Measurements from ENCODE around the gene ZNF281.
A peak's percentile ranks its signal among the peaks of the same experiment; 100 is the strongest.
"Not testable (repeated sequence)": the region's sequence is repeated elsewhere in the genome, so short reads cannot be mapped to it uniquely, and the experiment has no call there.

Gene ZNF281

GRCh38 chr1:200442537-200443156, 32.8 kb upstream of the ZNF281 start:
- Histone ChIP-seq H3K36me3 (ENCODE audit: control insufficient read depth in 5 of 5, insufficient read depth in 5 of 5, low read length in 5 of 5) (no peaks in the 10 kb centered on the region), H3K9me3 (ENCODE audit: control insufficient read depth in 5 of 5, low read length in 5 of 5) (no peaks in the 10 kb centered on the region)

GRCh38 chr1:200442023-200442422, 32.2 kb upstream of the ZNF281 start:
- Histone ChIP-seq H3K9me3 (ENCODE audit: control insufficient read depth in 5 of 5, low read length in 5 of 5) (no peaks in the 10 kb centered on the region), H3K27ac (ENCODE audit: low read depth, low read length) (no peak overlapping the region), H3K9ac (ENCODE audit: low read length in 5 of 5) (no peak overlapping the region), H3K4me3 (ENCODE audit: low read depth in 1 of 5, low read length in 5 of 5) (no peak overlapping the region), H3K36me3 (ENCODE audit: control insufficient read depth in 5 of 5, insufficient read depth in 5 of 5, low read length in 5 of 5) (no peaks in the 10 kb centered on the region), H3K4me1 (ENCODE audit: control insufficient read depth in 5 of 5, insufficient read depth in 5 of 5, low read length in 5 of 5) (peaks cover 0 to 14% (median 7%) of the 10 kb centered on the region in 5 donors), H3K27me3 (ENCODE audit: control insufficient read depth in 5 of 5, insufficient read depth in 4 of 5, low read length in 5 of 5) (no peaks in the 10 kb centered on the region)

More at GRCh38 chr1:200442537-200443156, 32.8 kb upstream of the ZNF281 start:
- H3K27me3 ChIP-seq (ENCODE audit: control insufficient read depth in 5 of 5, insufficient read depth in 4 of 5, low read length in 5 of 5): no peaks in the 10 kb centered on the region
- no peak overlapping the region for H3K4me3 ChIP-seq (ENCODE audit: low read depth in 1 of 5, low read length in 5 of 5)
- H3K27ac ChIP-seq (ENCODE audit: low read depth, low read length): no peak overlapping the region
- peaks cover 0 to 8% (median 3%) of the 10 kb centered on the region in 5 donors for H3K4me1 ChIP-seq (ENCODE audit: control insufficient read depth in 5 of 5, insufficient read depth in 5 of 5, low read length in 5 of 5)
- H3K9ac ChIP-seq (ENCODE audit: low read length in 5 of 5): no peak overlapping the region

GRCh38 chr1:200438911-200439310, 29.1 kb upstream of the ZNF281 start:
- no peaks in the 10 kb centered on the region for H3K9me3 ChIP-seq (ENCODE audit: control insufficient read depth in 5 of 5, low read length in 5 of 5)
- H3K36me3 ChIP-seq (ENCODE audit: control insufficient read depth in 5 of 5, insufficient read depth in 5 of 5, low read length in 5 of 5): no peaks in the 10 kb centered on the region
- no peak overlapping the region for H3K27ac ChIP-seq (ENCODE audit: low read depth, low read length)
- H3K4me1 ChIP-seq (ENCODE audit: control insufficient read depth in 5 of 5, insufficient read depth in 5 of 5, low read length in 5 of 5): peaks cover 0 to 15% (median 7%) of the 10 kb centered on the region in 5 donors
- H3K4me3 ChIP-seq (ENCODE audit: low read depth in 1 of 5, low read length in 5 of 5): no peak overlapping the region
- no peaks in the 10 kb centered on the region for H3K27me3 ChIP-seq (ENCODE audit: control insufficient read depth in 5 of 5, insufficient read depth in 4 of 5, low read length in 5 of 5)
- H3K9ac ChIP-seq (ENCODE audit: low read length in 5 of 5): no peak overlapping the region

GRCh38 chr1:200438413-200438812, 28.6 kb upstream of the ZNF281 start:
- H3K27me3 ChIP-seq (ENCODE audit: control insufficient read depth in 5 of 5, insufficient read depth in 4 of 5, low read length in 5 of 5); H3K9ac ChIP-seq (ENCODE audit: low read length in 5 of 5); H3K27ac ChIP-seq (ENCODE audit: low read depth, low read length); H3K4me3 ChIP-seq (ENCODE audit: low read depth in 1 of 5, low read length in 5 of 5); H3K9me3 ChIP-seq (ENCODE audit: control insufficient read depth in 5 of 5, low read length in 5 of 5); H3K36me3 ChIP-seq (ENCODE audit: control insufficient read depth in 5 of 5, insufficient read depth in 5 of 5, low read length in 5 of 5): not testable (repeated sequence)
- peaks cover 0 to 15% (median 7%) of the 10 kb centered on the region in 5 donors for H3K4me1 ChIP-seq (ENCODE audit: control insufficient read depth in 5 of 5, insufficient read depth in 5 of 5, low read length in 5 of 5)

GRCh38 chr1:200437556-200438203, 27.8 kb upstream of the ZNF281 start:
- Histone ChIP-seq H3K36me3 (ENCODE audit: control insufficient read depth in 5 of 5, insufficient read depth in 5 of 5, low read length in 5 of 5) (no peaks in the 10 kb centered on the region), H3K9ac (ENCODE audit: low read length in 5 of 5) (peak overlapping the region in 4 of 5 donors; percentile 14 to 53 (median 46)), H3K9me3 (ENCODE audit: control insufficient read depth in 5 of 5, low read length in 5 of 5) (no peaks in the 10 kb centered on the region), H3K4me1 (ENCODE audit: control insufficient read depth in 5 of 5, insufficient read depth in 5 of 5, low read length in 5 of 5) (peaks cover 0 to 14% (median 7%) of the 10 kb centered on the region in 5 donors), H3K4me3 (ENCODE audit: low read depth in 1 of 5, low read length in 5 of 5) (peak overlapping the region; percentile 39 to 60 (median 50)), H3K27ac (ENCODE audit: low read depth, low read length) (peak overlapping the region; percentile 46), H3K27me3 (ENCODE audit: control insufficient read depth in 5 of 5, insufficient read depth in 4 of 5, low read length in 5 of 5) (no peaks in the 10 kb centered on the region)

GRCh38 chr1:200437088-200437487, 27.3 kb upstream of the ZNF281 start:
- H3K27me3 ChIP-seq (ENCODE audit: control insufficient read depth in 5 of 5, insufficient read depth in 4 of 5, low read length in 5 of 5): no peaks in the 10 kb centered on the region
- H3K4me3 ChIP-seq (ENCODE audit: low read depth in 1 of 5, low read length in 5 of 5): no peak overlapping the region
- H3K9me3 ChIP-seq (ENCODE audit: control insufficient read depth in 5 of 5, low read length in 5 of 5): no peaks in the 10 kb centered on the region
- no peak overlapping the region for H3K27ac ChIP-seq (ENCODE audit: low read depth, low read length)
- H3K4me1 ChIP-seq (ENCODE audit: control insufficient read depth in 5 of 5, insufficient read depth in 5 of 5, low read length in 5 of 5): peaks cover 0 to 12% (median 7%) of the 10 kb centered on the region in 5 donors
- no peak overlapping the region for H3K9ac ChIP-seq (ENCODE audit: low read length in 5 of 5)
- H3K36me3 ChIP-seq (ENCODE audit: control insufficient read depth in 5 of 5, insufficient read depth in 5 of 5, low read length in 5 of 5): no peaks in the 10 kb centered on the region

GRCh38 chr1:200436436-200436835, 26.6 kb upstream of the ZNF281 start:
- Histone ChIP-seq H3K36me3 (ENCODE audit: control insufficient read depth in 5 of 5, insufficient read depth in 5 of 5, low read length in 5 of 5) (no peaks in the 10 kb centered on the region), H3K27me3 (ENCODE audit: control insufficient read depth in 5 of 5, insufficient read depth in 4 of 5, low read length in 5 of 5) (no peaks in the 10 kb centered on the region), H3K9ac (ENCODE audit: low read length in 5 of 5) (no peak overlapping the region), H3K9me3 (ENCODE audit: control insufficient read depth in 5 of 5, low read length in 5 of 5) (no peaks in the 10 kb centered on the region), H3K4me3 (ENCODE audit: low read depth in 1 of 5, low read length in 5 of 5) (no peak overlapping the region), H3K27ac (ENCODE audit: low read depth, low read length) (no peak overlapping the region), H3K4me1 (ENCODE audit: control insufficient read depth in 5 of 5, insufficient read depth in 5 of 5, low read length in 5 of 5) (peaks cover 0 to 12% (median 7%) of the 10 kb centered on the region in 5 donors)

GRCh38 chr1:200435200-200435780, 25.5 kb upstream of the ZNF281 start:
- Histone ChIP-seq H3K9me3 (ENCODE audit: control insufficient read depth in 5 of 5, low read length in 5 of 5) (no peaks in the 10 kb centered on the region), H3K4me3 (ENCODE audit: low read depth in 1 of 5, low read length in 5 of 5) (no peak overlapping the region), H3K36me3 (ENCODE audit: control insufficient read depth in 5 of 5, insufficient read depth in 5 of 5, low read length in 5 of 5) (no peaks in the 10 kb centered on the region), H3K27ac (ENCODE audit: low read depth, low read length) (no peak overlapping the region), H3K9ac (ENCODE audit: low read length in 5 of 5) (no peak overlapping the region), H3K4me1 (ENCODE audit: control insufficient read depth in 5 of 5, insufficient read depth in 5 of 5, low read length in 5 of 5) (peaks cover 0 to 12% (median 7%) of the 10 kb centered on the region in 5 donors), H3K27me3 (ENCODE audit: control insufficient read depth in 5 of 5, insufficient read depth in 4 of 5, low read length in 5 of 5) (no peaks in the 10 kb centered on the region)

GRCh38 chr1:200433586-200433985, 23.8 kb upstream of the ZNF281 start:
- peaks cover 0 to 12% (median 7%) of the 10 kb centered on the region in 5 donors for H3K4me1 ChIP-seq (ENCODE audit: control insufficient read depth in 5 of 5, insufficient read depth in 5 of 5, low read length in 5 of 5)
- no peaks in the 10 kb centered on the region for H3K27me3 ChIP-seq (ENCODE audit: control insufficient read depth in 5 of 5, insufficient read depth in 4 of 5, low read length in 5 of 5)
- H3K36me3 ChIP-seq (ENCODE audit: control insufficient read depth in 5 of 5, insufficient read depth in 5 of 5, low read length in 5 of 5): no peaks in the 10 kb centered on the region
- H3K9ac ChIP-seq (ENCODE audit: low read length in 5 of 5): no peak overlapping the region
- no peaks in the 10 kb centered on the region for H3K9me3 ChIP-seq (ENCODE audit: control insufficient read depth in 5 of 5, low read length in 5 of 5)
- no peak overlapping the region for H3K27ac ChIP-seq (ENCODE audit: low read depth, low read length)
- H3K4me3 ChIP-seq (ENCODE audit: low read depth in 1 of 5, low read length in 5 of 5): no peak overlapping the region

GRCh38 chr1:200432586-200432985, 22.8 kb upstream of the ZNF281 start:
- H3K27ac ChIP-seq (ENCODE audit: low read depth, low read length): no peak overlapping the region
- no peaks in the 10 kb centered on the region for H3K9me3 ChIP-seq (ENCODE audit: control insufficient read depth in 5 of 5, low read length in 5 of 5)
- H3K4me1 ChIP-seq (ENCODE audit: control insufficient read depth in 5 of 5, insufficient read depth in 5 of 5, low read length in 5 of 5): peaks cover 0 to 7% (median 4%) of the 10 kb centered on the region in 5 donors
- H3K9ac ChIP-seq (ENCODE audit: low read length in 5 of 5): no peak overlapping the region
- H3K36me3 ChIP-seq (ENCODE audit: control insufficient read depth in 5 of 5, insufficient read depth in 5 of 5, low read length in 5 of 5): no peaks in the 10 kb centered on the region
- no peaks in the 10 kb centered on the region for H3K27me3 ChIP-seq (ENCODE audit: control insufficient read depth in 5 of 5, insufficient read depth in 4 of 5, low read length in 5 of 5)
- H3K4me3 ChIP-seq (ENCODE audit: low read depth in 1 of 5, low read length in 5 of 5): no peak overlapping the region

All from subcutaneous abdominal adipose tissue (tissue), 5 donors.